ENCODE results near the gene ARHGEF39.

ARHGEF39 gene

DNA sequence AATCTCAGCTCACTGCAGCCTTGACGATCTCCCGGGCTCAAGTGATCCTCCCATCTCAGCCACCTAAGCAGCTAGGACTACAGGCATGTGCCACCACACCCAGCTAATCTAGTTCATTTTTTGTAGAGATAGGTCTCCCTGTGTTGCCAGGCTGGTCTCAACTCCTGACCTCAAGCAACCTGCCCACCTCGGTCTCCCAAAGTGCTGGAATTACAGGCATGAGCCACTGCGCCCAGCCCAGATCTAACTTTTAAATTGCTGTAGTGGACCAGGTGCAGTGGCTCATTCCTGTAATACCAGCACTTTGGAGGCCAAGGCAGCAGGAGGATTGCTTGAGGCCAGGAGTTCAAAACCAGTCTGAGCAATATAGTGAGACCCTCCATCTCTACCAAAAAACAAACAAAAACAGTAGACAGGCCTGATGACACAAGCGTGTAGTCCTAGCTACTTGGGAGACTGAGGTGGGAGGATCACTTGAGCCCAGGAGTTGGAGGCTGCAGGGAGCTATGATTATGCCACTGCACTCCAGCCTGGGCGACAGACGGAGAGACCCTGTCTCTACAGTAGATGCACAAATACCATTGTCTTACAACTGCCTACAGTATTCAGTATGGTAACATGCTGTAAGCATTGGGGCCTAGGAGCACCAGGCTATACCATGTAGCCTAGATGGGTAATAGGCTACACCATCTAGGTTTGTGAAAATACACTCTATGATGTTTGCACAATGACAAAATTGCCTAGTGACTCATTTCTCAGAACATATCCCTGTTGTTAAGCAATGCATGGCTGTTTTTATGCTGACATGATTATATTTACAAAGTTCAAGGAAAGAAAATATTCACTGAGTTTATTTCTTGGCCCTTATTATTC lies 12.8 kb downstream of the ARHGEF39 start:
- Histone ChIP-seq H3K9me2 (replicated peaks; ENCODE audit: insufficient read depth, low read length) (no peaks in the 10 kb centered on the region), H4K20me1 (ENCODE audit: insufficient read depth, low read length) (no peaks in the 10 kb centered on the region), H2AFZ (ENCODE audit: low read length) (no peak overlapping the region), H3K4me2 (ENCODE audit: low read depth, low read length) (no peak overlapping the region), H3K4me1 (ENCODE audit: low read length) (peaks cover 4% of the 10 kb centered on the region), H3K27ac (ENCODE audit: low read length) (no peak overlapping the region), H3K36me3 (replicated peaks; ENCODE audit: insufficient read depth, low read length) (no peaks in the 10 kb centered on the region), H3K9ac (ENCODE audit: low read length) (no peak overlapping the region), H3K79me2 (ENCODE audit: low read length) (no peaks in the 10 kb centered on the region), H3F3A (ENCODE audit: insufficient read depth, low read length) (peaks cover 3% of the 10 kb centered on the region), H3K27me3 (replicated peaks; ENCODE audit: insufficient read depth, low read length) (no peaks in the 10 kb centered on the region), H3K9me3 (replicated peaks; ENCODE audit: insufficient read depth, low read length) (no peaks in the 10 kb centered on the region), H3K4me3 (ENCODE audit: low read length) (no peak overlapping the region)
- TF ChIP-seq CTCF (IDR thresholded peaks at IDR 0.05; ENCODE audit: low read length) (no peak), EZH2 (optimal IDR thresholded peaks at IDR 0.05; ENCODE audit: low read depth, low read length) (no peak), EZH2phosphoT487 (IDR thresholded peaks at IDR 0.05; ENCODE audit: low read length) (no peak)
- DNase-seq, result no peak

DNA sequence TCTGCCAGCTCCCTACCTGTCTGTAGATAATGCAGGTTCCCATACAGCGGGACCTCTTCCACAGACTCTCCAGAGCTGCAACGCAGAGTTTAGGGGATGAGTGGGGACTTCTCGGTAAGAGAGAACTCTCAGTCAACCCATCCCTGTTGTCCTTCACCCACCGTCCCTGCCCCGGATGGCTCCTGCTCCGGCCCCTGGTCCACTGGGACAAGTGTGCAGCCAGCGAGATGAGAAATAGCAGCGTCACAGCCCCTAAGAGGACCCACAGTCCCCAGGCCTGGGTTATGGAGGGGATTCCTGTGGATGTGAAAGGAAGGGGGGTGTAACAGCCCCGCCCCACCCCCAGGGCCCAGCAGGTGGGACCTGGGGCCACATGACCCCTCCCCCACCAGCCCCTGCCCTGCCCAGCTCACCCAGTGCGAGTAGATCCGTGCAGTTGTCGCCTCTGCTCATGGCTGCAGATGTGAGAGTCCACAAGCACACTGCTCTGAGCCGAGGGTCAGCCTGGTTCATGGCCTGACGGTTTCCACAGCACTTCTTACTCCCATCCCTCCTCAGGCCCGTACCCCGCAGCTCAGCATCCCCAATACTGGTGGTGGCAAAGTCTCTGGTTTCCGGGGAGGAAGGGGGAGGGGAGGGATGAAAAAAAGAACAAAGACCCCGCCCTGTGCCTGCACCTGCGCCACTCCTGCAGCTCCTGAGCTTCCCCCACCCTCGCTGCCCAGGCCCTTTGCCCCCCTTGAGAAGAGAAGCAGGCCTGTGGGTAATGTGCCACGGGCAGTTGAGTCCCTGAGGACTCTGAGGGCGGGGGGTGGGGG lies 14.4 kb downstream of the ARHGEF39 start, which contains the start of gene SIT1:
SIT1 (minus strand) TSS at position 591 of the 818 bp plus-strand sequence; CDS start at position 513, 78 bp downstream.
- Histone ChIP-seq H3K9me3 (replicated peaks; ENCODE audit: insufficient read depth, low read length) (no peaks in the 10 kb centered on the region), H4K20me1 (ENCODE audit: insufficient read depth, low read length) (no peaks in the 10 kb centered on the region), H3K9ac (ENCODE audit: low read length) (no peak within 1 kb of the TSS), H3F3A (ENCODE audit: insufficient read depth, low read length) (no peaks in the 10 kb centered on the region), H2AFZ (ENCODE audit: low read length) (no peak within 1 kb of the TSS), H3K4me3 (ENCODE audit: low read length) (no peak within 1 kb of the TSS), H3K9me2 (replicated peaks; ENCODE audit: insufficient read depth, low read length) (no peaks in the 10 kb centered on the region), H3K27ac (ENCODE audit: low read length) (no peak within 1 kb of the TSS), H3K79me2 (ENCODE audit: low read length) (no peaks in the 10 kb centered on the region), H3K4me2 (ENCODE audit: low read depth, low read length) (no peak within 1 kb of the TSS), H3K27me3 (replicated peaks; ENCODE audit: insufficient read depth, low read length) (no peaks in the 10 kb centered on the region), H3K36me3 (replicated peaks; ENCODE audit: insufficient read depth, low read length) (no peaks in the 10 kb centered on the region), H3K4me1 (ENCODE audit: low read length) (peaks cover 4% of the 10 kb centered on the region)
- no peak for DNase-seq
- TF ChIP-seq EZH2 (optimal IDR thresholded peaks at IDR 0.05; ENCODE audit: low read depth, low read length) (no peak), EZH2phosphoT487 (IDR thresholded peaks at IDR 0.05; ENCODE audit: low read length) (no peak), CTCF (IDR thresholded peaks at IDR 0.05; ENCODE audit: low read length) (no peak)

DNA sequence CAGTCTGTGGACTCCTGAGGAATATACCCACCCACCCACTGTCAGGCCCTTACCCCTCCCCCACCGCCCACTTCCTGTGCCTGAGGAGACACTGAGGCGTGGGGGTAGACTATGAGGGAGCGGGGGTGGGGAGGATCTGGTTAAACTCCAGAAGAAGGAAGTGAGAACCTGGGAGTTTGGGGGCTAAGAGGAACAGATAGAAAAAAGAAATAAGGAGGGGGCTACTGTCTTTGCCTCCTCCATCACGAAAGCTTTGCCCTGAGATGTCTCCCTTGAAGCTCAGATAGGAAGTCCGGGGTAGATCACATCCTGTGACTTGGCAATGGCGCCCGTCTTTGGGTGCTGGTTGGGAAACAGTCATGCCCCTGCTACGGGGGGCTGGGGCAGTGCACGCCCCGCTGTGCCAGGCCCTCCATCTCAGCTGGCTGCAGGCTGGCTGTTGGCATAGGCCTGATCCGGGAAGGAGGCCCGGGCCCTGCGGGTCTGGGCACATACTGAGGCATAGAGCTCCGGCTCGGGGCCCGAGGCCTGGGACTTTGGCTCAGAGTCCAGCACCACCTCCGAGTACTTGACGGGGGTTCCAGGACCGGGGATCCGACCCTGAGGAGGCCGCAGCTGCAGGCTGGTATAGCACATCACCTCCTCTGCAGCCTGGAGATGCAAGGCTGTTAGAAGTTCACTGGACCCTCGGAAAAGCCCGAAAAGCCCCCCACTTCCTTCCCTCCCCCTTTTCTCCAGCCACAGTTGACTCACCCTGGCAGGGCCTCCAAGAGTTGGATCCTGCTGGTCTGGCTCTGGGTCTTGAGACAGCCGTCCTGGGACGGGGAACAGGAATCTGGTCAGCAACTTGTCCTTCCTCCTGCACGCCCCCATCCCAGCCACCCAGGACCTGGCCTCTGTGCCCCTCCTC lies 15.3 kb downstream of the ARHGEF39 start:
- H3K4me2 ChIP-seq (ENCODE audit: low read depth, low read length), result no peak overlapping the region
- no peak overlapping the region for H2AFZ ChIP-seq (ENCODE audit: low read length)
- TF ChIP-seq EZH2phosphoT487 (IDR thresholded peaks at IDR 0.05; ENCODE audit: low read length) (no peak), EZH2 (optimal IDR thresholded peaks at IDR 0.05; ENCODE audit: low read depth, low read length) (no peak), CTCF (IDR thresholded peaks at IDR 0.05; ENCODE audit: low read length) (no peak)
- no peaks in the 10 kb centered on the region for H3K79me2 ChIP-seq (ENCODE audit: low read length)
- no peak for DNase-seq
- H3K9ac ChIP-seq (ENCODE audit: low read length), result no peak overlapping the region
- H3F3A ChIP-seq (ENCODE audit: insufficient read depth, low read length), result no peaks in the 10 kb centered on the region
- no peaks in the 10 kb centered on the region for H3K36me3 ChIP-seq (replicated peaks; ENCODE audit: insufficient read depth, low read length)
- H4K20me1 ChIP-seq (ENCODE audit: insufficient read depth, low read length), result no peaks in the 10 kb centered on the region
- H3K27me3 ChIP-seq (replicated peaks; ENCODE audit: insufficient read depth, low read length), result no peaks in the 10 kb centered on the region
- no peak overlapping the region for H3K4me3 ChIP-seq (ENCODE audit: low read length)
- H3K27ac ChIP-seq (ENCODE audit: low read length), result no peak overlapping the region
- peaks cover 4% of the 10 kb centered on the region for H3K4me1 ChIP-seq (ENCODE audit: low read length)
- H3K9me3 ChIP-seq (replicated peaks; ENCODE audit: insufficient read depth, low read length), result no peaks in the 10 kb centered on the region
- H3K9me2 ChIP-seq (replicated peaks; ENCODE audit: insufficient read depth, low read length), result no peaks in the 10 kb centered on the region

All from MM.1S (cell line).